ACHN (cell line): Measurements from ENCODE around the gene APEH.
A peak's percentile ranks its signal among the peaks of the same experiment; 100 is the strongest.

ENCODE experiments used
- DNase-seq: peaks from one replicate; pipeline ENCODE4 v3.0.0-alpha.2; 2015
- in situ Hi-C: cut with HindIII; loops from 2 replicates; pipeline ENCODE4 v1.10.0; 2017; ENCODE audit warnings: low sequenced_read_pairs, low pct_ligation_motif_present, low pct_unique_long_range_greater_than_20kb

APEH gene

DNA sequence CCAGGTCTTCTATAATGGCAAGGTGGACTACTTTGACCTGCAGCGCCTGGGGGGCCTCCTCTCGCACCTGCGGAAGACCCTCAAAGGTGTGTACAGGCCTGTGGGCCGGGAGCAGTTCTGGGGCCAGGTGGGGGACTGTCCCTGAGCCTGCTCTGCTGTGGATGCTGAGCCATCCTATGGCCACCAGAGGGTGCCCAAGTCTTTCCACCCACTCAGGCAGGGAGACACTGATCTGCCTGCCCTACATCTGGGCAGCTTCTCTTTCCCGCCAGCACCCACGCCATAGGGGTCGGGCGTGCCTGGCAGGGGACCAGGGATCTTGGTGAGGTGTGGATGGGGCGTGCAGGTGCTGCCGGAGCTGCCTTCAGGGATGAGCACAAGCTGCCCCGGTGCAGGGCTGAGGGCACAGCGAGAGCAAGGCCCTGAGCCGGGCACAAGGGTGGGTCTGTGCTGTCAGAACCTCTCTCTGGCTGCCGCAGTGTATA lies 29.3 kb downstream of the APEH start:
- in situ Hi-C loops: no loop called here
- peak; percentile 63 for DNase-seq

DNA sequence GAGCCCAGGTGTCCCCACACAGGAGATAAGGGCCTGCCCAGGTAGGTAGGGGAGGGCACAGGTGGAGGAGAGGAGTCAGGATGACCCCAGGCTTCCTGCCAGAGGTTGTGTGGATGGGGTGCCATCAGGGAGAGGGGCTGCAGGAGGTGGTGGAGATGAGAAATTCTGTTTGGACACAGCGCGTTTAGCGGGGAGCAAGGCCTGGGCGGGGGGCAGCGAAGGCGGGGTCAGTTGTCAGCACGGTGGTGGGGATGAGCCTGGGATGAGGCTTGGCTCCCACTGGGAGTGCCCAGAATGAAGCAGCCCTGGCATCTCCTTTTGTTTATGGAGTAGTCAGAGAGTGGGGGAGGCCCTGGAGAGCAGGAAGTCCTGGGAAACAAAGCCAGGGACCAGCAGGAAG lies 29.8 kb downstream of the APEH start:
- no peak for DNase-seq
- in situ Hi-C loops: no loop called here

DNA sequence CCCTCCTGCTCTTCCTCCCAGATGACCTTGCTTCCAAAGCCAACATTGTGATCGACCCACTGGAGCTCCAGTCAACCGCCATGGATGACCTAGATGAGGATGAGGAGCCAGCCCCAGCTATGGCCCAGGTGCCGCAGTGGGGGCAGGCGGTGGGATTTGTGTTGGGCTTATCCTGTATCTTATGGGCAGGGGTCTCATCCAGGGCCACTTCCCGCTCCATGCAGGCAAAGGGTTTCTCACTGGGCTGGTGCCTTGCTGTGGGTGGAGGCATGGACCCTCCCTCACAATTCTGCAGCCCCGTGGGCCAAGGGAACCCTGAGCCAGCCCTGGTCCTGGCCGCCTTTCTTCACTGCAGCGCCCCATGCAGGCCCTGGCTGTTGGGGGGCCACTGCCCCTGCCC lies 30.5 kb downstream of the APEH start:
- in situ Hi-C loops: no loop called here
- no peak for DNase-seq

DNA sequence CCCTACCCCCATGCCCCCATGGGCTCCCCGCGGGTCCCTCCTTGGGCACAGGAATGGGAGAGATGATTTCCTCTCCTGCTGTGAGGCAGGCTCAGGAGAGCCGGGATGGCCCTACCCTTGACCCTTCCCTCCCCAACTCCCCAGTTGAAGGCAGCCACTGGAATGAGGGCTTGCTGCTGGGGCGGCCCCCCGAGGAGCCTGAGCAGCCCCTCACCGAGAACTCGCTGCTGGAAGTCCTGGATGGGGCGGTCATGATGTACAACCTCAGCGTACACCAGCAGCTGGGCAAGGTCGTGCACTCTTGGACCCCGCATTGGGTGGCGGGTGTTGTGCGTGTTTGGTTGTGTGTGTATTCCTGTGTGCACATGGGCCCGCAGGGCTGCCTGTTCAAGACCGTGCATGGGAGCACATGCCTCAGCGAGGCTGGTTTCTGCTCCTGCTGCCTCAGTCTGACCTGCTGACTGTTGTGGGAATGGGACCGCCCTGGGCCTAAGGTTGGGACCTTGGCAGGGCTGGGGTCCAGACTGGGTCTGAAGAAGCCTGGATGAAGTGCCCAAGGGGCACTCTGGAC lies 31.3 kb downstream of the APEH start:
- DNase-seq: no peak
- in situ Hi-C loops: no loop called here

DNA sequence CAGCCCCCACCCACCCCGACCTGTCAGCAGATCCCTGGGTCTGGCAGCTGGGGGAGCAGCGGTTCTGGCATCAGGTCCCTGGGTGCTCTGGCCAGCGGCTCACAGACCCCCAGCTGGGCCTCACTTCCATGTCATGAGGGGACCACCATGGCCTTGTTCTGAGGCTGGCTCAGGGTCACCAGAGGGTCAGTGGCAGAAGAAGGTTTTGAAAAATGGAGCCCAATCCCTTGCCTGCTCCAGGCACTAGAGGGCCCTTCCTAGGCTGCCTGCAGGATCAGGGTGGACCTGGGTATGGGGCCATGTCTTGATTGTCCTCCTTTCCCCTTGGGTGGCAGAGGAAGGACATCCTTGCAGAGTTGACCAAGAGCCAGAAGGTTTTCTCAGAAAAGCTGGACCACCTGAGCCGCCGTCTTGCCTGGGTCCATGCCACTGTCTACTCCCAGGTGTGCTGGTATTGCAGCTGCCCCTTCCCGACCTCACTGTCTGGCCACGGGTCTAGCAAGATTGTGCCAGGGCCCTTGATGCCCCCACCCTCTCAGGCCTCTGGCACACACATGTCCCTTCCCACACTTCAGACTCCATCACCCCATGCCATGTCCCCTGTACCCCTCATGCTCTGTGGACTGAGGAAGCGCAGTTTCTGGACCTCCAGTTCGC lies 32.4 kb downstream of the APEH start:
- DNase-seq: no peak
- in situ Hi-C loops: no loop called here

DNA sequence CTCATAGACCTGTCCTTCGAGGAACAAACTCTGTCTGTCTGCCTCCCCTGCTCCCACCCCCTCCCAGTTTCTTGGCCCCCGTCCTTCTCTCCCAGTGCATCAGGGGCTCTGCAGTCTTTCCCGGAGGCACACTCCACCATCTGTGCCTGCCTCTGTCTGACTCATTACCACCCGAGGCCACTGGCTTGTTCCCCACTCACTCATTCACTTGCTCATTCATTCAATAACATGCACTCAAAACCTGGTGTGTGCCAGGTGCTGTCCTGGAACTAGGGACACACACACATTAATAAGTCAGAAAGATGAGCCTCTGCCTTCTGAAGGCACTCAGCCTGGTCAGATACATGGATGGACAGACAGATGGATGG lies 32.9 kb downstream of the APEH start:
- DNase-seq: peak; percentile 20
- in situ Hi-C loops: no loop called here

DNA sequence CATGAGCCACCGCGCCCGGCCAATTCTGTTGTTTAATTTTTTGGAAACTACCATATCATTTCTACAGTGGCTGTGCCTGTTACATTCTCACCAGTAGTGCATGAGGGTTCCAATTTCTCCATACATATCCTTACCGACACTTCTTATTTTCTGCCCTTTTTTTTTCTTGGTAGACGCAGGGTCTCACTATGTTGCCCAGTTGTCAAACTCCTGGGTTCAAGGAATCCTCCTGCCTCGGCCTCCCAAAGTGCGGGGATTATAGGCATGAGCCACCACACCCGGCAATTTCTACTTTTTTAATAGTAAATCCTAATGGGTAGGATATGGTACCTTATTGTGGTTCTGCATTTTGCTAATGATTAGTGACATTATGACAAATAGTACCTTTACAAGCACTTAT lies 35.7 kb downstream of the APEH start:
- DNase-seq: no peak
- in situ Hi-C loops: no loop called here

DNA sequence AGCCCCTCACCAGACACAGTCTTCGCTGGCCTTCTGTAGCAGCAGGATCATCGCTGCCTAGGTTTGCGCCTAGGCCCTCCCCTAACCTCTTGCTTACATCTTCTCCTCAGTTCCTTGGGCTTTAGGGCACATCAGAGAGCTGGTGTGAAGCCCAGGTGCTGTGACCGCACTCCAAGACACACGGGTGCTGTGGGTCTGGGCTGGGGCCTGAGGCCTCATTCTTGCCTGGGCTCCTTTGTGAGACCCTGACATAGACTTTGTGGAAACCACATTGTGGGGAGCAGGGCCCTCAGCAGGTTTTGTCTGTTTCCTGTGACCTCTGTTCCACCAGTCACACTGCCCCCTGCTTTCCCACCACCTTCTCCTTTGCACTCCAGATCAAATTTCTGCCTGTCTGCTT lies 37.3 kb downstream of the APEH start:
- DNase-seq: no peak
- in situ Hi-C loops: no loop called here

DNA sequence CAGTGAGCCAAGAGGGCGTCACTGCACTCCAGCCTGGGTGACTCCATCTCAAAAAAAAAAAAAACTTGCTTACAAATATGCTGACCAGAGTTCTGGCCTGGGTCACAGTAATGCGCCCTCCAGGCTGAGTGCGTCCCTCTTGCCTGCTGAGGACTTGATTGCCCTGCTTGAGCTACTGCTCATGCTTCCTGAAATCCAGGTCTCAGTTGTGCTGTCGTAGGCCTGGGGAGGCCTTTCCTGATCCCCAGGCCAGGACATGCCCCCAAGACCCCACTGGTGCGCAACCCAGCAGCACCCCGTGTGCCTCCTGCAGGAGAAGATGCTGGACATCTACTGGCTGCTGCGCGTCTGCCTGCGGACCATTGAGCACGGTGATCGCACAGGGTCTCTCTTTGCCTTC lies 38.0 kb downstream of the APEH start:
- in situ Hi-C loops: no loop called here
- no peak for DNase-seq

DNA sequence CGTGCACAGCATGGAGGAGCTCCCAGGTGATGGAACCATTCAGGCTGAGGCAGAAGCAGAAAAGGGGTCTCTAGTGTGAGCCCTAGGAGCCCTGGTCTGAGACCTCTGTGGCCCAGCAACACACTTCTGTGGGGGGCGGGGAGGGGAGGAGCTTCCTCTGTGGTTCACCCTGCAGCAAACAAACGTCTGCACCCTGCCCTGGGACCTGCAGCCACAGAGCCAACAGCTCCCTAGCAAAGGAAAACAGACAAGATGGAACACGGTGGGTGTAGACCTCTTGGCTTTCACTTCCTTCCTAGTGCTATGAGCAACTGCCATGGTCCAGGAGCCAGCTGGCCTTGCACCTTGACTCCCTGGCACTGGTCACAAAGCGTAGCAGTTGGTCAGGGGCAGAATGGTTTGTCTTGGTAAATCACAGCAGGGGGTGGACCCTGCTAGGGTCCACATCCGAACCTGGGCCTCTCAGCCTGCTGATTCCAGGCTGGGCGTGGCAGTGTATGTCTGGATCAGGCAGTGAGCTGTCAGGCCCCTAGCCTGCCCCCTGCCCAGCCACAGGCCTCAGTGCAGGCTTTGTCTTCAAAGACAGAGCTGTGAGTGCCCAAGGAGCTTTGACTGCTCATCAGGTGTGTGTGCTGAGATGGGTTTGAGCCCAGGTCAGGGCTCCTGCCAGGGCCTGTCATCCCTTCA lies 38.6 kb downstream of the APEH start:
- in situ Hi-C loops: no loop called here
- DNase-seq: no peak

DNA sequence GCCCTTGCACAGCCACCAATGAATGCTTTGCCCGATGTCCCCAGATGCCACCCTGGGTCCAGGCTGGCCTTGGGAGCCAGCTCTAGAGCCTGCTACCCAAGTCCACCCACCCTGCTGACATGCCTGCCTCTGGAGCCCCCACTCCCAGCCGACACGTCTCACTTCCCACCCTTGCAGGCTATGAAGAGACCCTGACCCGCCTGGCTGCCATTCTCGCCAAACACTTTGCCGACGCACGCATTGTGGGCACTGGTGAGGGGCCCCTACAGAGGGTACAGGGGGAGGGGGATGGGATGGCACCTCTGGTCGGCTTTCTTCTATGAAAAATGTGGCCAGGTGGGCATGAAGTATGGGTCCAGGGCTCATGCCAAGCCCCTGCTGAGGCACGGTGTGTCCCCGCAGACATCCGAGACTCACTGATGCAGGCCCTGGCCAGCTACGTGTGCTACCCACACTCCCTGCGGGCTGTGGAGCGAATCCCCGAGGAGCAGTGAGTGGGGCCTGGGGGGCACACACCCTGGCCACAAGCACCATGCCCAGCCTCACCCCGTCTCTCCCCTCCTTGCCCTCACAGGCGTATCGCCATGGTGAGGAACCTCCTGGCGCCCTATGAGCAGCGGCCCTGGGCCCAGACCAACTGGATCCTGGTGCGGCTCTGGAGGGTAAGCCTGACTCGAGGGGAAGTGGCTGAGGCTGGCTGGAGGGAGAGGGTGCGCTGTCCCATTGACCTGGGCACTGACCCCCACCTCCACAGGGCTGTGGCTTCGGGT lies 39.4 kb downstream of the APEH start:
- in situ Hi-C loops: no loop called here
- no peak for DNase-seq

DNA sequence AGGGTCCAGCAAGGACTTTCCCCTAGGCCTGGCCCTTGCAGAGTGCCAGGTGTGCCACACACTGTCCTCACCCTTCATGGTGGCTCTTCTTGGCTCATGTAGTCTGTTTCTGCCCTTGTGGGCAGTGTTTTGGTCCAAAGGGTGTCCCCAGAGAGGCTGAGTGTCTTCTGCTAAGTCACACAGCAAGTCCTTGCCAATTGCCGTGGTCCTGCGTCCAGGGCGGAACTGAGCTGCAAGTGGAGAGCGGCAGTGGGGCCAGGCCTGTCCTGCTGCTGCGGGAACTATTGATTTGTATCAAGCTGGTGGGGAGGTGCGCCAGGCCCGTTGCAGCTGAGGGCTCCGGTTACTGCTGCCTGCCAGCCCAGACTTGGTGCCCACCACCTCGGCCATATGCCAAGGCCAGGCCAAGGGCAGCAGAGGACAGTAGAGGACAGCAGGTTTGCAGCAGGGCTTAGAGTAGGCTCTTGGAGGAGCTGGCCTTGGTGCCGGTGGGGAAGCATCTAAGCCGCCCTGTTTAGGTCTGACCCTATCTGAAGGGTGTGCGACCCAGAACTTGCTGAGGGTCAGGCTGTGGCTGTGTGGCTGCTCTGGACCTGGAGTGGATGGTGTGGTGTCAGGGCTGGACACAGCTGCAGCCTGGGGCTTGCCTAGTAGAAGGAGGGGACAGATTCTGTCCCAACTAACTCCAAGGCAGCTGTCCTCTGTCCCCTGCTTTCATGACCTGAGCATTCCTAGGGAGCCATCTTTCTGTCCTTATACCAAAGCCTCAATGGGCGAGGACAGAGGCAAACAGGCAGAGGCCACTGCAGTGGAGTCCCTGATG lies 40.8 kb downstream of the APEH start:
- in situ Hi-C loops: no loop called here
- DNase-seq: no peak

DNA sequence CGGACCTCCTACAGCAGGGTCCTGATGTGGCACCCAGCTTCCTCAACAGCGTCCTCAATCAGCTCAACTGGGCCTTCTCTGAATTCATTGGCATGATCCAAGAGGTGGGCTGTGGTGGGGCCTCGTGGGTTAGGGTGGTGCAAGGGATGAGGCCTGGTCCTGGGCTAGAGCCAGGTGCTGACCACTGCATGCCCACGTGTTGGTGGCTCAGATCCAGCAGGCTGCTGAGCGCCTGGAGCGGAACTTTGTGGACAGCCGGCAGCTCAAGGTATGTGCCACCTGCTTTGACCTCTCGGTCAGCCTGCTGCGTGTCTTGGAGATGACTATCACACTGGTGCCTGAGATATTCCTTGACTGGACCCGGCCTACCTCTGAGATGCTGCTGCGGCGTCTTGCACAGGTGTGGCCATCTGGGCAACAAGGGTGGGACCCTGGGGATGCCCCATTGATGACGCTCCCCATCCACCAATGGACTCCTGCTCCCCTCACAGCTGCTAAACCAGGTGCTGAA lies 41.5 kb downstream of the APEH start:
- in situ Hi-C loops: no loop called here
- DNase-seq: no peak

DNA sequence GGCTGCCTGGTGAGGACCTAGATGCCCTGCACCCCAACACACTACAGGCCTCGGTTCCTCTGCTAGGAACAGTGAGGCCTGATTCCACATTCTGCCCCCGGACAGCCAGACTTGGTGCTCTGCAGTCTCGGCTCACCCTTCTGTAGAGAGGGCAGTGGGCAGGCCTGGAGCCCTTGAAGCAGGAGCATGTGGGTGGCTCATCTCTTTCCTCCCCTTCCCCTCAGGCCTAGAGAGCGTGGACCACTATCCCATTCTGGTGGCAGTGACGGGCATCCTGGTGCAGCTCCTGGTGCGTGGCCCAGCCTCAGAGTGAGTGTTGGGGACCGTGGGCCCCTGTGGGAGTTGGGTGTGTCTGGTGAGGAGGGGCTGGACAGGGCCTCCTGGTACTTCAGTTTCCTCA lies 42.0 kb downstream of the APEH start:
- in situ Hi-C loops: no loop called here
- no peak for DNase-seq

DNA sequence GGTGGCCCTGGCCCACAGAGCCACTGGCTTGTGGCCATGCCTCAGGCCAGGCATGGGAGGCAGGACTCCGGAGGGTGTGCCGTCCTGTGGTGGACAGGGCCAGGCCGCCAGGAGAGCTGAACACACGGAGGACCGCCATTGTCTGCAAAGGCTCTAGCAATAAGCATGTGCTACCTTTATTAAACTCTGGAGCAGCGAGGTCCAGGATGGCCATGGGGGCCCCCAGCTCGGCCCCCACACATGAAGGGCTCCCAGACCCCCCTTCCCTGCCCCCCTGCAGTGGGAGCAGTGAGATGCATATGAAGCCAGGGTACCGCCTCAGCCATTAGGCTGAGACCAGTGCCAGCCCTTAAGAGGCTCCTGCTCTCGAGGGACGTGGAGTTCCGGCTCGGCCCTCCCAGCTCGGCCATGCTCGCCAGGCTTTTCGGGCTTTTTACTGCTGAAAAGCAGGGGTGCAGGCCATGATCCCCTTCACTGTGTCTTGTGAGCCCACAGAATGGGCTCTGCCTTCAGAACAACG lies 42.6 kb downstream of the APEH start:
- no peak for DNase-seq
- in situ Hi-C loops: no loop called here

DNA sequence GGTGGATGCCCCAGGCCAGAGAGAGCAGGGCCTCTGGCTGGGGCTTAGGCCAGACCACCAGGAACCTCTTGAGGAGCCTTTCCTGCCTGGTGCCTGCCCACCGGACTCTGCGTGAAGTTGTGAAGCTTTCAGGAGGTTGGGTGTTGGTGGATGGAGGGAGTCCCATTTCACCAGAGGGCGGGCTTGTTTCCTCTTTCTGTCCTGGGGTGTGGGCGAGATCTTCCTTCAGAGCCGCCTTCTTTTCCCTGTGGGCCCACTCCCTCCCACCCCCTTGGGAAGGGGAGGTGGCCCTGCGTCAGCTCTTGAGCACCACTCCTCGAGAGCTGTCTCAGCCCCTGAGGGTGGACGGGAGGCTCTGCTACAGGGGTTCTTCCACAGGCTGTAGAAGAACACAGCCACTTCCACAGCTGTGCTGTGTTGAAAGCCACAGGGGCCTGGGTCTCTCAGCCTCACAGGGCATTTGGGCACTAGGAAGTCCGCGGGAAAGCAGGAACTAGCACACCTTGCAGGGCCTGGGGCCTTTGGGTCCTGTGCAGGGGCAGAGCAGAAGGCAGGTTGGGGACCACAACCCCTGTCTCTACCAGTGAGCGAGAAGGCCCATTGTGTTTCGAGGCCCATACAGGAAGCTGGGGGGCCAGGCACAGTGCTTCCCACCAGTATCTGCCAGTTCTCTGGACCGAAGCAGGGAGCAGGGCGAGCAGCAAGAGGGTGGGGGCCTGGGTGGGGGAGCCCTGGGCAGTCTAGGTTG lies 43.2 kb downstream of the APEH start:
- DNase-seq: no peak
- in situ Hi-C loops: no loop called here

DNA sequence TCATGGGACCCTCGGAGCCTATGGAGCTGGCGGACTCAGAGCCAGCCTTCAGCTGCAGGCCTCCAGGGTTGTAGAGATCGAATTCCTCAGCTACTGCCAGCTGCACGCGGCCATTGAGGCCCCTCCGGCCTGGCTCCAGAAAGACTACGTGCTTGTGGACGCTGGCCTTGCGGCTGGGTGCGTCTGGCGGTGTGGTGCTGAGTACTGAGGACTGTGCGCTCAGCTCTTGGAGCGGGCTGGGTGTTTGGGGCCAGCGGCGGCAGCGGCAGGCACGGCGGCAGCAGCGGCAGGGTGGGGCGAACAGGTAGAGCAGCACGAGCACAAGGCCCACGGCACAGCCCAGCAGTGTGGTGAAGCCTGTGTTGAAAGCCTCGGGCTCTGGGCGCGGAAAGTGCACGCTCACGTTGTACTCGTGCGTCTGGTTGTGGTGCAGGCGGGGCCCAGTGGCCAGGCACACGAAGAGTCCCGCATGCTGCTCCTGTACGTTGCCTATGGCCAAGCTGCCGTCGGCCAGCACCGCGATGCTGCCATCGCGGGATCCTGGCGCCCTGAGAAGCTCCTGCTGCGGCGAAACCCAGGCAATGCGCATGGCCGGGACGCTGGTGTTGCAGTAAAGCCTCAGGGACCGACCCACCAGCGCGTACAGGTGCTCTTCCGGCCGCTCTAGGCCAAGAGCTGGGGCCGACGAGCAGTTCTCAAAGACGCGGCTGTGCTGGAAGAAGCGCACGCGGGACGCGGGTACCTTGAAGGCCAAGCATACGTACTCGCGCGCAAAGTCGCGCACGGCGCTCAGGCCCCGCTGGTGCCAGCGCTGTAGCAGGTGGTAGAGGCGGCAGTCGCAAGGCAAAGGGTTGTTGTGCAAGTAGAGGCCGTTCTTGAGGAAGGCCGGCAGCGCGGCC lies 44.1 kb downstream of the APEH start:
- in situ Hi-C loops: no loop called here
- no peak for DNase-seq
